IPS-NIHi11 (cell line): ENCODE data around the gene CLEC2B.

Experiments
- DNase-seq: peaks from one replicate; pipeline ENCODE4 v3.0.0; 2012; ENCODE audit warnings: mixed read lengths, low spot score

The CLEC2B gene

GRCh38 chr12:9808504-9808903, 60.6 kb downstream of the CLEC2B start:
- no peak for DNase-seq

- DNase-seq: no peak
Measured at GRCh38 chr12:9806714-9807113, 62.4 kb downstream of the CLEC2B start.

- no peak for DNase-seq
Measured at GRCh38 chr12:9805883-9806282, 63.3 kb downstream of the CLEC2B start.
